Lower lobe of right lung (tissue), 2 donors: Measurements from ENCODE around the gene RAP1GAP. TPM values are rescaled to one million over a fixed set of nuclear protein-coding genes. Genes with fewer than 3 reads are reported as not detected.

Source experiments
- ATAC-seq, 2 donors: fragments of 200-7000 bp; cut with Tn5 transposase; one replicate each; pipeline ENCODE4 v1.9.1; 2020 to 2022; ENCODE audit warnings: mild to moderate bottlenecking in 2 of 2, moderate library complexity in 2 of 2
- DNase-seq: peaks from one replicate; pipeline ENCODE4 v3.0.0-alpha.2; 2020
- H3K27ac ChIP-seq: fragments of 200-600 bp; one replicate; pipeline ENCODE4 v1.8.0; 2022
- H3K27me3 ChIP-seq: fragments of 200-600 bp; one replicate; pipeline ENCODE4 v1.8.0; 2022; ENCODE audit warnings: low read depth
- H3K36me3 ChIP-seq: fragments of 200-600 bp; one replicate; pipeline ENCODE4 v1.8.0; 2022; ENCODE audit warnings: mild to moderate bottlenecking
- H3K4me1 ChIP-seq: fragments of 200-600 bp; one replicate; pipeline ENCODE4 v1.8.0; 2022
- H3K4me3 ChIP-seq: fragments of 200-600 bp; one replicate; pipeline ENCODE4 v1.8.0; 2022; ENCODE audit warnings: mild to moderate bottlenecking
- H3K9me3 ChIP-seq: fragments of 200-600 bp; one replicate; pipeline ENCODE4 v1.8.0; 2022
- CTCF ChIP-seq: fragments of 200-600 bp; IDR thresholded peaks from one replicate; pipeline ENCODE4 v1.8.0; 2022; ENCODE audit warnings: antibody characterized with exemption, mild to moderate bottlenecking
- intact Hi-C: fragments of 100-400 bp; cut with DNase I; formaldehyde crosslinking; loops from one replicate; pipeline ENCODE4 v1.11.0; 2022
- total RNA-seq: library from RNA; stranded (reverse); fragmentation: NEBNext Ultra II Directional; extraction: Animal tissue kit (Norgen Biotek cat#: 25700); gene quantifications from one replicate; pipeline ENCODE4 v1.2.1, GENCODE V29; 2021
- donor health status: DM: no; HTN: yes; CAD: no; lungs with severe emphysema.

RAP1GAP gene
- total RNA-seq, 1 donor from 2014 or later, result 33.7 TPM

GRCh38 chr1:21605012-21605715 lies 64.0 kb downstream of the RAP1GAP start:
- H3K9me3 ChIP-seq, result no peaks in the 10 kb centered on the region
- no peak for TF ChIP-seq CTCF
- no peak overlapping the region for H3K4me3 ChIP-seq
- H3K27me3 ChIP-seq, result peaks cover 6% of the 10 kb centered on the region
- no peak for ATAC-seq
- no peak overlapping the region for H3K27ac ChIP-seq
- H3K4me1 ChIP-seq, result no peaks in the 10 kb centered on the region
- intact Hi-C loops, result no loop called here
- no peaks in the 10 kb centered on the region for H3K36me3 ChIP-seq
- DNase-seq, result no peak

- Histone ChIP-seq H3K4me1 (no peaks in the 10 kb centered on the region), H3K4me3 (no peak overlapping the region), H3K27ac (no peak overlapping the region), H3K27me3 (peaks cover 6% of the 10 kb centered on the region), H3K9me3 (no peaks in the 10 kb centered on the region), H3K36me3 (no peaks in the 10 kb centered on the region)
- no peak for TF ChIP-seq CTCF
- no peak for DNase-seq
- intact Hi-C loops, result no loop called here
- no peak for ATAC-seq
These were observed 64.8 kb downstream of the RAP1GAP start for GRCh38 chr1:21604208-21604957.

- H3K27ac ChIP-seq, result no peak overlapping the region
- H3K9me3 ChIP-seq, result no peaks in the 10 kb centered on the region
- H3K27me3 ChIP-seq, result peaks cover 6% of the 10 kb centered on the region
- no peak for ATAC-seq
- no peak for DNase-seq
- H3K4me3 ChIP-seq, result no peak overlapping the region
- H3K4me1 ChIP-seq, result no peaks in the 10 kb centered on the region
- intact Hi-C loops, result no loop called here
- no peak for TF ChIP-seq CTCF
- H3K36me3 ChIP-seq, result peaks cover 6% of the 10 kb centered on the region
These were observed 65.7 kb downstream of the RAP1GAP start for GRCh38 chr1:21603177-21604138.

- TF ChIP-seq CTCF, result no peak
- DNase-seq (no peak), ATAC-seq (no peak)
- intact Hi-C loops, result no loop called here
- H3K27ac ChIP-seq, result no peak overlapping the region
- no peaks in the 10 kb centered on the region for H3K9me3 ChIP-seq
- H3K4me3 ChIP-seq, result no peak overlapping the region
- H3K27me3 ChIP-seq, result peaks cover 6% of the 10 kb centered on the region
- no peaks in the 10 kb centered on the region for H3K4me1 ChIP-seq
- peaks cover 8% of the 10 kb centered on the region for H3K36me3 ChIP-seq
These were observed 67.7 kb downstream of the RAP1GAP start for GRCh38 chr1:21601278-21602048.

GRCh38 chr1:21599402-21599801 lies 69.8 kb downstream of the RAP1GAP start:
- H3K36me3 ChIP-seq, result peaks cover 12% of the 10 kb centered on the region
- peaks cover 6% of the 10 kb centered on the region for H3K27me3 ChIP-seq

More at GRCh38 chr1:21599402-21599801, 69.8 kb downstream of the RAP1GAP start:
- Histone ChIP-seq H3K9me3 (no peaks in the 10 kb centered on the region), H3K4me3 (no peak overlapping the region), H3K27ac (no peak overlapping the region), H3K4me1 (no peaks in the 10 kb centered on the region)
- intact Hi-C loops, result no loop called here
- no peak for ATAC-seq
- no peak for TF ChIP-seq CTCF
- no peak for DNase-seq
